HG02981 (cell line): ENCODE data around the gene PPP2R5A.

Source experiments
- ATAC-seq: cut with Tn5 transposase; IDR thresholded peaks from one replicate; pipeline ENCODE4 v1.9.1; 2021; ENCODE audit warnings: mild to moderate bottlenecking, moderate library complexity; ENCODE audit not compliant: unreplicated experiment

The PPP2R5A gene

DNA sequence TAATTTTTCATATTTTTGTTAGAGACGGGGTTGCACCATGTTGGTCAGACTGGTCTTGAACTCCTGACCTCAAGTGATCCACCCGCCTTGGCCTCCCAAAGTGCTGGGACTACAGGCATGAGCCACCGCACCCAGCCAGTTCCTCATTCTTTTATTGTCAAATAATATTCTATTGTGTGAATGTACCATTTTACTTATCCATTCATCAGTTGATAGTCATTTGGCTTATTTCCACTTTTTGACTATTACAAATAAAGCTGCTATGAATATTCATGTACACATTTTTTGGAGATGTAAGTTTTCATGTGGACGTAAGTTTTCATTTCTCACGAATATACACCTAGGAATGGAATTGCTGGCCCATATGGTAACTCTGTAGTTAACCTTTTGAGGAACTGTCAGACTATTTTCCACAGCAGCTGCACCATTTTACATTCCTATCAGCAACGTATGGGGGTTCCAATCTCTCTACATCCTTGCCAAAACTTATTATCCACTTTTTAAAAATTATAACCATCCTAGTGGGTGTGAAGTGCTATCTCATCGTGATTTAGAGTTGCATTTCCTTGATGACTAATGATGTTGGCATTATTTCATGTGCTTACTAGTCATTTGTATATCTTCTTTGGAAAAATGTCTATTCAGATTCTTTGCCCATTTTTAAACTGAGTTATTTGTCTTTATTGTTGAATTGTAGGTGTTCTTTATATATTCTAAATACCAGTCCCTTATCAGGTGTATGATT lies 116.8 kb downstream of the PPP2R5A start:
- no peak for ATAC-seq

DNA sequence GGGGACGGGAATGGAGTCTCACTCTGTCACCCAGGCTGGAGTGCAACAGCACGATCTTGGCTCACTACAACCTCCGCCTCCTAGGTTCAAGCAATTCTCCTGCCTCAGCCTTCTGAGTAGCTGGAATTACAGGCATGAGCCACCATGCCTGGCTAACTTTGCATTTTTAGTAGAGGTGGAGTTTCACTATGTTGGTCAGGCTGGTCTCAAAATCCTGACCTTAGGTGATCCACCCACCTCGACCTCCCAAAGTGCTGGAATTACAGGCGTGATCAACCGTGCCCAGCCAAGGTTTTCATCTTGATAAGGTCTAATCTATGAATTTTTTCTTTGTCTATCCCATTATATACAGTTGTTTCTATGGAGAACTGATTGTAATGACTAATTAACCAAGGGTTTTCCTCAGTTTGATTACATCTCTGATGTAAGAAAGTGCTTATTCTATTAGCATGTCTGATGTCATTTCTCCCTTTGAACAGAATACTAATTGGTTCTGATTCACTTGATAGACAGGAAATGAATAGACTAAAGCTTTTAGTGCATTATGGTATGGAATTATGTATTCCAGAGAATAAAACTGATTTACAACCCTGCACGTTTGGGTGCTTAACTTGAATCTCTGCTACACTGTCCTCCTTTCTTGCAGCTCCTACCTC lies 117.6 kb downstream of the PPP2R5A start:
- no peak for ATAC-seq

DNA sequence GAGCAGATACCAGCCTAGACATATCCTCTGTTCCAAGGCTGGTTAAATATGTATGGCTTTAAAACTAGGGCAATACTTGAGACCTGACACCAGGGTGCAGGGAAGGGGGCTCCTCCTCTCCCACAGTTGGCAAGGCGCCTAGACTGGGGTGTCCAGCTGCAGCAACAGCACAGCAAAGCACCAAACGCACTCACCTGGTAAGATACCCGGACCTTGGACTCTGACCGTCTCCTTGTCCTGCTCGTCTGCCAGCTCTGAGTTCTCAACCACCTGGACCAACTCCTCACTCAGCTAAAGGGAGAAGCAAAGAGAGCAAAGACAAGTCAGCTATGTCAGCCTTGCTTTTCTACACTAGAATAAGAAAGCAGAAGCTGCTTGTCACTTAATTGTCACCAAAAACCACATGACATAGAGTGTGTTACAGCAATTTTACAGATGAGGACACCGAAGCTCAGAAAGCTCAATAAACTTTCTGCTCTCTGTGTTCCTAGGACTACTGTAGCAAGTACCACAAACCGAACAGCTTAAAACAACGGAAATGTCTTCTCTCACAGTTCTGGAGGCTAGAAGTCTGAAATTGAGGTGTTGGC lies 125.1 kb downstream of the PPP2R5A start:
- no peak for ATAC-seq
